HG03103 (cell line): ENCODE results near the gene GREB1L.
"Not testable (repeated sequence)": the region's sequence is repeated elsewhere in the genome, so short reads cannot be mapped to it uniquely, and the experiment has no call there.

Source experiments
- ATAC-seq: cut with Tn5 transposase; IDR thresholded peaks from one replicate; pipeline ENCODE4 v1.9.1; 2021; ENCODE audit warnings: low read depth; ENCODE audit not compliant: unreplicated experiment

GREB1L gene

DNA sequence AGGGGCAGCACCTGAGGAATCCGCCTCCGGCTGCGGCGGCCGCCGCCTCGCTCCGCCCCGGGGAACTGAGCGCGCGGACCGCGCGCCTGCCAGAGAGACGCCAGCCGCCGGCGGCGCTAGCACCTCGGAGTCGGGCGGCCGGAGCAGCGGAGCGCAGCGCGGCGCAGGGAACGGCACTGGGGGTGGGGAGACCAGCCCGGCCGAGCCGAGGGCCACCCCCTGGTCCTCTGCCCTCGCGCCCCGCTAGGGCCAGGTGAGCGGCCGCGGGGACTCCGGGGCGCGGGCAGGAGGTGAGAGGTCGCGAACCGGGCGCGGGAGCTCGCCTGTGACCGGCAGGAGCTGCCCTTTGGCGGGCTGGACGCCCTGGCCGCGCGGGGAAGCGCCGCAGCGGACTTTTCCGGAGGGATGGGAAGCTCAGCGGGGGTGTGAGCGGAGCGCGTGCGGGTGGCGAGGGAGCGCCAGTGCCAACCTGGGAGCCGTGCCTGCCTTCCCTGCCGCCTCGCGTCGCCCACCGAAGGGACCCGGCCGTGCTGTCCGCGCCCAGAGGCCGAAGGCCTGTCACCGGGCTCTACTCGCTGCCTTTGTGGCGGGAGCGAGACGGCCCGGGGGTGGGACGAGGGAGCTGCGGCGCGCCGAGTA, at the start of gene GREB1L:
Gene GREB1L, plus strand, starts transcription at position 92 of the 639 bp plus-strand sequence. CDS start 141,287 bp downstream, outside the sequence.
- no peak for ATAC-seq

DNA sequence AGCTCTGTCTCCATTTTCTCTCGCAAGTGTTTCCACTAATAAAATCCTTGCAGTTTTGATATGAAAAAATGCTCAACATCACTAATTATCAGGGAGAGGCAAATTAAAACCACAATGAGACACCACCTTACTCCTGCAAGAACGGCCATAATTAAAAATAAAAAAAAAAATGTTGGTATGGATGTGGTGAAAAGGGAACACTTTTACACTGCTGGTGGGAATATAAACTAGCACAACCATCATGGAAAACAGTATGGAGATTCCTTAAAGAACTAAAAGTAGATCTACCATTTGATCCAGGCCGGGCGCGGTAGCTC, 49.8 kb upstream of the GREB1L start:
- no peak for ATAC-seq

DNA sequence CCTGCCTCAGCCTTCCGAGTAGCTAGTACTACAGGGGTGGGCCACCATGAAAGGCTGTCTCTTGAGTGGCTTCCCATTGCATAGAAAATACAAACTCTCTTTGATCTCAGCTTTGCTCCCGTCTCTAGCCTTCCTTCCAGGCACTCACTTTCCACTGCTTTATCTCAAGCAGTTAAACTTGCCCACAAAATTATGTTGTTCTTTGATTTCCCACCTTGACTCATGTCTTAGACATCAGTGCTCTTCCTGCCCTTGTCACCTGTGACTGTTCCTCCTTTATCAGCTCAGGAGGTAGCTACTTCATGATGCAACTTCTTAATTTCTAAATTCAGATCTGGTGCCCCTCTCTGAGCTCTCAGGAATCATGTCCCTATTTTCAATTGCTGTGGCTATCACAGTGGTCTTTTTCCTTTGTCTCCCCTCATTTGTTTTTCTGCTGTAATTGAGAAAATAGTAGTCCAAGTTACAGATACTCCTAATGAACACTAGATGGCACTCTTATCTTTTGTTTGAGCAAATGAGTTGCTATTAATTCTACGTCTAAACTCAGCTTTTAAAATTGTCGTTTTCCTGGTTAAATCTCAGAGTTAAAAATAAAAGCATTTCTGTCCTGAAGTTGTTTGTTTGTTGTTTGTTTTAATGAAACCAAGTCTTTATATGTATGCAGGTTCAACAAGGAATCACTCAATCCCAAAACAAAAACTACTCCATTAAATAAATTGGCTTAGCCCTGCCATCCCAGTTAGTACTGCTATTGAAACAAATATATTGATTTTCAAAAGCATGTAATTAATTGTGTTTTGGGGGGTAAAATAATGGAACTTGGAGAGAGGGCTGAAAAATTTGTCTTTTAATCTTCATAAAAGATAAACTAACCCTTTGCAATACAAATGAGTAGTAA, 46.9 kb upstream of the GREB1L start:
- ATAC-seq, result no peak

DNA sequence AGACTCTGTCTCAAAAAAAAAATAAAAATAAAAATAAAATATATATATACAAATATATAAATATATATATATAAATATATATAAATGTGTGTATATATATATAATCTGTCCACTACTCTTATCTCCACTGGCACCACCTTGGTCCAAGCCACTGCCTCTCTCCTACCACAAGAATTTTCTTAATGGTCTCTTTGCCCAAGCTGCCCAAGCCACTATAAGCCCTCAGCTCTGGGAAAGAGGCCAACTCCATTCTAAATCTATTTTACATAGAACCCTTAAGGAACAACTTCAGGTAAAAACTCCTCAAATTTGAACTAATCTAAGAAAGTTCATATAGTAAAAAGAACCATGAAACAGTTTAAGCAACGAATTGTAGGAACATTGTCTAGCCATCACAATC, 45.6 kb upstream of the GREB1L start:
- ATAC-seq, result no peak

- no peak for ATAC-seq
These were observed 38.9 kb upstream of the GREB1L start for GRCh38 chr18:21203126-21203525.

GRCh38 chr18:21203542-21204241, 38.3 kb upstream of the GREB1L start:
- ATAC-seq, result no peak

DNA sequence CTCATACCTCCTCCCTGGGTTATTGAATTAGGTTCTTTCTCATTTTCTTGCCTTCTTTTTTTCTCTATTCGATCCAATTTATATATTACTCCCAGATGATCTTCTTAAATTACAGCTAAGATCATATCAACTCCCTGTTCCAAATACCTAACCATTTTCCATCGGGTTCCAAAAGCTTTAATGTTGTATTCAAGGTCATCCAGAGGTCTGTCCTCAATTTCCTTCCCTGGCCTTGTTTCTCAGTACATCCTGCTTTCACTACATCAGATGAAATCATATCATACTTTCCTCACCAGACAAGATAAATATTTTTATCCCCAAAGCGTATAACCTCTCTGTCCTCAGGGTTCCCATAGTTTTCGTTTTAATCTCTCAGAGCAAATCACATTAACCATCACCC, 36.3 kb upstream of the GREB1L start:
- no peak for ATAC-seq

DNA sequence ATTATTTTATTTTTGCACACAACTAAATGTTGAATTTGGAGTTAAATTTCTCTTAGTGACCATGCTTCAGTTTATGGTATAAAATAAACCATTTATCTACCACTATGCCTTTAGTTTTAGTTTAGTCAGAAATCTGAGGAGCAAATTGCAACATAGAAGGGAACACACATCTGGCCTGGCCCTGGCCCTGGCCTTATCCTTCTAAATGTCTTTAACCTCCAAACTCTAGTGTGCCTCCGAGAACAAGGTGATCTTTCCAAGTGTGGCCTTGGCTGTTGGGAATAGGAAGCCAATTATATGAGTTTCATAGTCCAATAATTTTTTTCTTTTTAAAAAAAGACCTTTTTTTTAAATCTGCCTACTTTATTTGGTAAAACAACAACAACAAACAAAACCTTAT, 31.8 kb upstream of the GREB1L start:
- no peak for ATAC-seq

DNA sequence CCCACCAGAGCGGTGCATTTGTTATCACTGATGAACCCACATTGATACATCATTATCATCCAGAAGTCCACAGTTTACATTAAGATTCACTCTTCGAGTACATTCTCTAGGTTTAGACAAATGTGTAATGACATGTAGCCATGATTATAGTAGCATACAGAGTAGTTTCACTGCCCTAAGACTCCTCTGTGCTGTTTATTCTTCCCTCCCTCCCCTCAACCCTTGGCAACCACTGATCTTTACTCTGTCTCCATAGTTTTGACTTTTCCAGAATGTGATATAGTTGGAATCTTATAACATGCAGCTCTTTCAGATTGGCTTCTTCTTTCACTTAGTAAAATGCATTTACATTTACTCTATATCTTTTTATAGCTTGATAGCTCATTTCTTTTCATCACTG, 31.2 kb upstream of the GREB1L start:
- ATAC-seq, result no peak

- not testable (repeated sequence) for ATAC-seq
These were observed 27.6 kb upstream of the GREB1L start for GRCh38 chr18:21214409-21214808.

DNA sequence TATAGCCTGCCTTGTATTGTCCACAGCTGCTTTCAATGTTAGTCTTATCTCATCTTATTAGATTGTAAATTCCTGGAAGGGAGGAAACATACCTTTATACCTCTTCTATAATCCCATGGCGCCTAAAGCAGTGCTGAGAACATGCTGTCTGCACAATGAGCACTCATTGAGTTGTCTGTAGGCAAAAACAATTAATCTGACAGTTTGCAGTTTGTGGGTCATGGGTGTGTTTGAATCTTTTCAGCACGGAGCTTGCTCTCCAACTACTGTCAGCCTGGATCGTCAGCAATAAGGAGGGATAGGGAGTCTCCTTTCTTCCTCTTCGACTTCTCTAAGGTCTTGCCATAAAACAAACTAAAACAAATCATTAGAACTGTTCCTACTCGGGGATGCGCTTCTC, 26.5 kb upstream of the GREB1L start:
- ATAC-seq, result no peak

GRCh38 chr18:21218862-21219261, 23.2 kb upstream of the GREB1L start:
- no peak for ATAC-seq

DNA sequence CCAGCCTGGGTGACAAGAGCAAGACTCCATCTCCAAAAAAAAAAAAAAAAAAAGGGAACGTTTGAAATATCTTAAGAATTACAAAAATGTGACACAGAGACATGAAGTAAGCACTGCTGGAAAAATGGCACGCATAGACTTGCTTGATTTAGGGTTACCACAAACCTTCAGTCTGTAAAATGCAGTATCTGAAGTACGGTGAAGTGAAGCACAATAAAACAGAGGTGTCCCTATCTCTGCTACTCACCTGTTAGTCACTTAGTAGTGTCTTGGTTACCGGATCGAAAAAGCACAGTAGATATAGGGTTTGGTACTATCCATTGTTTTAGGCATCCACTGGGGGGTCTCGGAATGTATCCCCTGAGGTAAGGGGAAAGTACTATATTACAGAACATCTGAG, 11.6 kb upstream of the GREB1L start:
- ATAC-seq, result no peak

DNA sequence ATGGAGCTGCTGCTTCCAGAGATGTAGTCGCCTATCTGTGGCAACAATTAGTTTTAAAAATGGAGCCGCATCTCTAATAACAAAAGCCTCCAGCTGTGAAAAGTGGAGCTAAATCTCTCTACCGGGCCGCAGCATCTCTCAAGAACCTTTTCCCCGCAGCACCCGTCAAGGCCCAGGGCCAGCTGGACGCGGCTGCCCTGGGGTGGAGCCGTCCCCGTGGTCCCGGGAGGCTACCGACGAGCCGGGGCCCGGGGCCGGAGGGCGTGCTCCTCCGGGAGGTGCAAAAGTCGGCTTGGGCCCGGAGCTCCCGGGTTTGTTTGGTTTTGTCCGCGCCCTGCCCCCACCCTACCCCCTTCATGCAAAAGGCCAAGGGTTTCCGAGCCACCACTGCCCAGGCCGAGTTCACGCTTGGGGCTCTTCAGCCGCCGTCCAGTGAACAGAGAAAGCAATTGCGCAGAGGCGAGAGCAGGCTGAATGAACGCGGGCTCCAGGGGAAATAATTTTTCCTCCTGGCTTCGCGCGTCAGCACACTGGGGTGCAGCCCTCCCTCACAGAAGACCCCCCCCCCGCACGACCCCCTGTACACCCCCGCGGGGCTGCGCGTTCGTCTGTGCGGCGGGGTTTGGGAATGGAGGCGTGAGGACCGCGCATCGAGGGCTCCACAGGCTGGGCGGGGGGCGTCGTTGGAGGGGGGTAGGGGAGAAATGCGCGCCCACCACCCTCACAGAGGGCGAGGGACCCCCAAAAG, 557 bp upstream of the GREB1L start:
- ATAC-seq, result no peak

- no peak for ATAC-seq
These were observed 859 bp downstream of the GREB1L start for GRCh38 chr18:21242780-21243401.

DNA sequence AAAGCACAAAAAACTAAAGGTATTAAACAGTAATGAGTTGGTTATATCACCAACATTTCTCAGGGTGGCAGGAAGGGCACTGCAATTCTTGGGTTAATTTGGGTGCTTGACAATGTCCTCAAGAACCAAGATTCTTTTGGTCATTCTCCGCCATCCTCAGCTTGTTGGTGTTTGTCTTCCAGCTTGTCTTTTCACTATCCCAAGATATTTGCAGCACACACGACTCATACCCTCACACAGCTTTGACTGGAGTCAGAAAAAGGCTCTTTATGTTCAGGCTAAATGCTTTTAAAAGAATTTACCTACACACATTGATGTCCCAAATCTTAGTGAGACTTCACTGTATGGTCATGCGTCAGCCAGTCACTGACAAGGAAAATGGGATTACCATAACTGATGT, 12.5 kb downstream of the GREB1L start:
- no peak for ATAC-seq

DNA sequence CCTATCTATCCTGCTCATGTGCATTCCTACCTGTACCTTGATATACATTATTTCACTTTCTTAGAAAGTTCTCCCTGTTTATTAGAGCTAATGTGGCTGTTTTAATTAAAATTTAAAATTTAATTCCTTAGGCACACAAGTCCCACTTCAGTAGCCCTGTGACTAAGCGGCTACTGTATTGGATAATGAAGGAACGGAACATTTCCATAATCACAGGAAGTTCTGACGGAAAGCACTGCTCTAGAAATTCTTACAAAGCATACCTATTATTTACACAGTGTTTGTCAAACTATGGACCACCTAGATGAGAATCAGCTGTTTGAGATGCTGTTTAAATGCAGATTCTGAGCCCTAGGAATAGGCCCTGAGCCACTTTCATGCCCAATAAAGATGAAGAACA, 13.2 kb downstream of the GREB1L start:
- ATAC-seq, result no peak

- ATAC-seq, result no peak
These were observed 15.4 kb downstream of the GREB1L start for GRCh38 chr18:21257386-21257785.

- ATAC-seq, result no peak
These were observed 18.6 kb downstream of the GREB1L start for GRCh38 chr18:21260621-21261020.

DNA sequence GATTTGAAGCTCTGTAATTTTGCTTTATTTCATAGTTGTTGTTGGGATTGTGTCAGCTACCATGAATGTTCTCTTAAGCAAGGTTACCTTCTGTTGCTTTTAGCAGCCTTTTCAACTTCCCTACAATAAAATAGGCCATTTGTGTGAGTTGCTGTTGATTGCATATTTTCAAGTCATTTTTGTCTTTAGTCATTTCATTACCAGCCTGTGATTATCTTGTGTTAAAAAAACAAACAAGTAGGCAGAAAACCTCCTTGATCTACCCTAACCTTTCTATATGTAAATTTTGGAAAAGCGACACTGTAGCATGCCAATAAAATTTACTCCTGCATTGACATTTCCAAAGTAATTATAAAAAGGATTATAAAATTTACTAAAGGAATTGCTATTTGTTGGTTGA, 19.3 kb downstream of the GREB1L start:
- ATAC-seq, result no peak
